Measurements from ENCODE around the gene C8A. TPM values are rescaled to one million over a fixed set of nuclear protein-coding genes. Genes with fewer than 3 reads are reported as not detected.

C8A gene
- total RNA-seq, 2 experiments from 2014 or later = not detected

DNA sequence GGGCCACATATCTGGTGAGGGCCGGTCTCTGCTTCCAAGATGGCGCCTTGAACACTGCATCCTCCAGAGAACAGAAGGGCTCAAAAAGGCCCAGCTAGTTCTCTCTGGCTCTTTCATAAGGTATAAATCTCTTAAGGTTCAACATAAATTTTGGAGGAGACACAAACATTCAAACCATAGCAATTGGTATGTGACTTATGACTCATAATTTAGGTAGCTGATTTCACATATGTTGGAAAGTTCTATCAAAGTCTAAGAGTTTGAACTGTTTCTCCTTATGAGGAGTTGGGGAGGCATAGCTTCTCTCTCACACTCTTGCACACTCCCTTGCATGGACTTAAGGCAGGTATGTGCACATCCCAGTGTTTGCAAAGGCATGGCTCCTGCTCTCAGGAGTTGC lies 30.3 kb upstream of the C8A start:
- Mint-ChIP-seq H3K4me1 (no peaks in the 10 kb centered on the region), H3K27ac (no peak overlapping the region), H3K36me3 (ENCODE audit: low read depth) (no peaks in the 10 kb centered on the region), H3K4me3 (no peak overlapping the region), H3K27me3 (peaks cover 8% of the 10 kb centered on the region), H3K9me3 (ENCODE audit: low read depth) (no peaks in the 10 kb centered on the region)
- ChIA-PET CTCF (no interaction called here), POLR2A (no interaction called here)
- intact Hi-C loops (cut with DNase I, micrococcal nuclease) = loop anchor here in 1 of 2 experiments (10.0 kb wide), 1 partner anchor 1349 kb away; no protein-coding TSS in a partner anchor
- no peak for ATAC-seq
- no peak for DNase-seq

DNA sequence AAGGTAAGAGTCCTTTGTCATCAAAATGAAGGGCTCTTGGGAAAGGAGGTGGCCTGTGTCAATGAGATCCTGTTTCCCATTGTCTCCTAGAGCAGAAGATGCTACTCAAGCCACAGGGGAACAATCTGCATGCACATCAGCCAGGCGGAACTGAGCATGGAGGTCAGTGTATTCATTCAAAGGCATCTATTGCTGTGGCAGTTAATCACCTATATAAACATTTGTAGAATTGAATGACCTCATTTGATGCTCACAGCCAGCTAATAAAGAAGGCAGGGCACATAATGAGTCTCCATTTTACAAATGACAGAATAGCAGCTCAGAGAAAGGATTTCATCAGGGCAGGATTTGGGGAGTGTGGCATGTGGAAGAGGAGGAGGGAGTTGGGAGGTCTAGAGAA lies 29.7 kb upstream of the C8A start:
- ATAC-seq = no peak
- H3K4me3 Mint-ChIP-seq = no peak overlapping the region

DNA sequence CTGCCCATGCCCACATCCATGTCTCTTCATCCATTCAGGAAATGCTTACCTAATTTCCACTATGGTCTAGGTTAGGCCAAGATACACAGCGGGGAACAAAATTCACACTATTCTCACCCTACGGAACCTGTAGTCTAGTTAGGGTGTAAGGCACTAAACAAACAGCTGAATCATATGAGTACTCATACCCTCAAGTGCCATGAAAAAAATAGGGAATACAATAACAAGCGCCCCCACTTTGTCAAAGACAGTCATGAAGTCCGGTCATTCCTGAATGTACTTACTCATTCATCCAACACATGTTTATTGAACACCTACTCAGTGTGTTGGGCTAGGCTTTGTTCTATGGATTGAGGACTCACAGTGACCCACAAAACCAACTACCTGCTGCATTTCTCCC lies 29.2 kb upstream of the C8A start:
- POLR2A ChIA-PET = no interaction called here
- Mint-ChIP-seq H3K27ac (no peak overlapping the region), H3K27me3 (peaks cover 10% of the 10 kb centered on the region), H3K36me3 (ENCODE audit: low read depth) (no peaks in the 10 kb centered on the region), H3K9me3 (ENCODE audit: low read depth) (no peaks in the 10 kb centered on the region), H3K4me3 (no peak overlapping the region), H3K4me1 (no peaks in the 10 kb centered on the region)
- ATAC-seq (no peak), DNase-seq (no peak)
- intact Hi-C loops (cut with DNase I, micrococcal nuclease) = loop anchor here in 1 of 2 experiments (10.0 kb wide), 1 partner anchor 1351 kb away; no protein-coding TSS in a partner anchor
- CTCF ChIA-PET = no interaction called here

More for the DNA sequence above, 29.7 kb upstream of the C8A start:
- POLR2A ChIA-PET = no interaction called here
- DNase-seq = no peak
- Mint-ChIP-seq H3K27ac (no peak overlapping the region), H3K36me3 (ENCODE audit: low read depth) (no peaks in the 10 kb centered on the region), H3K4me1 (no peaks in the 10 kb centered on the region), H3K27me3 (peaks cover 8% of the 10 kb centered on the region), H3K9me3 (ENCODE audit: low read depth) (no peaks in the 10 kb centered on the region)
- CTCF ChIA-PET = no interaction called here
- intact Hi-C loops (cut with DNase I, micrococcal nuclease) = loop anchor here in 1 of 2 experiments (10.0 kb wide), 1 partner anchor 1350 kb away; no protein-coding TSS in a partner anchor

DNA sequence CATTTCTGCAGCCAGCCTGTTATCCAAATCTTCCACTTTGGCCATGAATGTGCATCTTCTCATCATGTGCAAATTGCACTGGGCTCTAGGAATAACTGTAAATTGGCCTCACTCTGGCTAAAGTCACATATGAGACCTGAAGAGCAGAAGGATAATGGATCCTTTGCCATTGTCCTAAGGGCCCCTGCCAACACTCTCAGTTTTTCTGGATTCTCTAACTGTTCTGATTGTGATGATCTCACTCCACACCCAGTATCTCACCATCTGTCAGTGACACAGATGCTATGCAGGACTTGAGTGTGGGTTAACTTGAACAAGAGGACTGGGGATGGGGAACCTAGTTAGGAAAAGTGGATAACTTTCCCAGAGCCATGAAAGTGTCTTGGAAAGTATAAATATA lies 26.9 kb upstream of the C8A start:
- POLR2A ChIA-PET = no interaction called here
- intact Hi-C loops (cut with DNase I, micrococcal nuclease) = loop anchor here in 1 of 2 experiments (10.0 kb wide), 1 partner anchor 1353 kb away; no protein-coding TSS in a partner anchor
- no peaks in the 10 kb centered on the region for H3K36me3 Mint-ChIP-seq (ENCODE audit: low read depth)
- no peak overlapping the region for H3K27ac Mint-ChIP-seq
- H3K27me3 Mint-ChIP-seq = peaks cover 12% of the 10 kb centered on the region
- H3K4me3 Mint-ChIP-seq = no peak overlapping the region
- ATAC-seq (no peak), DNase-seq (no peak)
- CTCF ChIA-PET = interaction anchor here (0.7 kb wide), 2 partner anchors 51 to 1279 kb away, joined by 3 to 4 read pairs; no protein-coding TSS in a partner anchor
- no peaks in the 10 kb centered on the region for H3K9me3 Mint-ChIP-seq (ENCODE audit: low read depth)
- peaks cover 3% of the 10 kb centered on the region for H3K4me1 Mint-ChIP-seq

DNA sequence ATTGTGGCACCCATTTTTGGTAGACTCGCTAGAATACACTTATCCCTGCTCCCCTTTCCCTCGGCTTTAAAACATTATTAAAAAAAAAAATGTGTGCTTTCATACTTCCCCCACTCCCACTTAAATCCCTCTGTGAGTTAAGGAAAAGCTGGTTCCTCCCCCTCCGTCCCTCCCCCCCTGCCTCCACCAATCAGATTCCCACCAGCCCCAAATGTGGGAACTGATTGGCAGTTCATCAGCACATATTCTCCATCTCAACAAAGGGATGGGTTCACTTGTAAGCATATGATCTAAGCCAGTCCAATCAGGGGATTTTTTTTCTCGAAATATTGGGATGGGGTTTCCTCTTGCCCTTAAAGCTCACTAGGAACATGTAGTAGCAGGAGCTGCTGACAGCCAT lies 24.5 kb upstream of the C8A start:
- Mint-ChIP-seq H3K4me1 (peaks cover 3% of the 10 kb centered on the region), H3K4me3 (no peak overlapping the region), H3K27ac (no peak overlapping the region), H3K36me3 (ENCODE audit: low read depth) (no peaks in the 10 kb centered on the region), H3K27me3 (peaks cover 9% of the 10 kb centered on the region), H3K9me3 (ENCODE audit: low read depth) (no peaks in the 10 kb centered on the region)
- intact Hi-C loops (cut with DNase I, micrococcal nuclease) = loop anchor here (5.0 kb wide), 3 partner anchors 137 to 1822 kb away; partner anchors contain the start of gene C8B (in 1 of the 2)
- no peak for DNase-seq
- CTCF ChIA-PET = interaction anchor here (0.8 to 0.9 kb wide), 2 partner anchors 56 to 898 kb away, joined by 3 read pairs; no protein-coding TSS in a partner anchor
- ATAC-seq = no peak
- POLR2A ChIA-PET = no interaction called here

DNA sequence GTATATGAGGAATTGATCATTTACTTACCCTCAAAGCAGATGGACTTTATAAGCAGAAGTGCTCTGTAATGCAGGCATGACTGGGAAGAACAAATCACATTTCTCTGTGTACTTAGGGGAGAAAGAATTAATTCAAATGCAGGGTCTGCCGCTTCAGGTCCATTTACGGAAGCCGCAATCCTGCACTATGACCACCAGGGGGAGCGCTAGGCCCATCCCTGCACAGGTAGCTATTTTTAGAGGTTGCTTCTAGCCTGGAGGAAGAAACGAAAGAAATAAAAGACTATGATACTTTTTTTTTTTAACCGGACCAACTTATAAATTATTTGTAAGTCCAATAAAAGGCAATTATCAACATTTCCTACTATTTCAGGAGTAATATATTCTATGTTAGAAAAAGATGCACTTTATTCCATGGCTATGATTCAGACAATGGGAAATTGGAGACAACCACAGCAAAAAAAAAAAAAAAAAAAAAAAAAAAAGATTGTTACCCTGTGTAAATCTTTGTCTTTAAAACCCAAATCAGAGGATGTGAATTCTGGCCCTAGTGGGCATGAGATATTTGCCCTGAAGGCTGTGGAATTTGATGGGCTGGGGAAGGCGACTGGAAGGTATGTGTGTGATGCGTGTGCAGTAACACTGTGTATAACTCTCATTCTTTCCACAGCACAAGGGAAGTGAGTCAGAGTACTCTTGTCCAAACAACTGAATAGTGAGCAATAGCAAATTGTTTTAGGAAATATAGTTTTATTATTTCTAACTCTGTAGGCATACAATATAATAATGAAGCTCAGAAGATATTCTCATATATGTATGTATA lies 22.5 kb upstream of the C8A start:
- Mint-ChIP-seq H3K36me3 (ENCODE audit: low read depth) (no peaks in the 10 kb centered on the region), H3K9me3 (ENCODE audit: low read depth) (no peaks in the 10 kb centered on the region), H3K4me3 (no peak overlapping the region), H3K4me1 (peaks cover 3% of the 10 kb centered on the region), H3K27ac (no peak overlapping the region), H3K27me3 (peaks cover 6% of the 10 kb centered on the region)
- ChIA-PET POLR2A (interaction anchor here (0.6 to 0.7 kb wide), 2 partner anchors 130 to 261 kb away, joined by 4 read pairs; no protein-coding TSS in a partner anchor), CTCF (interaction anchor here (0.6 to 2.4 kb wide), 5 partner anchors 12 to 1274 kb away, joined by 3 to 7 read pairs (median 4); no protein-coding TSS in a partner anchor)
- DNase-seq = peak; percentile 80
- peak; percentile 60 for ATAC-seq
- intact Hi-C loops (cut with DNase I, micrococcal nuclease) = loop anchor here (1.0 to 5.0 kb wide), 7 partner anchors 135 to 1820 kb away; partner anchors contain the start of genes C8B (in 1 of the 2) and OMA1 (in 1 of the 2)

DNA sequence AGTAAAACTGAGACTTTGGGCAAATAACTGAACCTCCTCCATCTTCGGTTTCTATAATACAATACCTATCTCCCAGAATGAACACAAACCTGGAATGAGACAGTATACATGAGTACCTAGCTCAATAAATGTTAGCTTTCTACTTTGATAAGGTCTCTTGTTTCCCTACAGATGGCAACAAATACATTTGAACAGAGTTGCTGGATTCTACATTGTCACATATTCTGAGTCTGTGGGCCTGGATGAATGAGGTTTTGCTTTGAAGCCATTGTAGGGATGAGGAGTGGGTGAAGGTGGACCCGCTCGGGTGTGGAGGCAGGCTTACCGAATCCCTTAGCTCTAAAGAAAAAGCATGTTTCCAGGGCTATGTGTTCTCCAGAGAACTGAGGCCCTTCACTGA lies 21.5 kb upstream of the C8A start:
- H3K36me3 Mint-ChIP-seq (ENCODE audit: low read depth) = no peaks in the 10 kb centered on the region
- intact Hi-C loops (cut with DNase I, micrococcal nuclease) = loop anchor here (2.0 to 5.0 kb wide), 4 partner anchors 134 to 1819 kb away; partner anchors contain the start of gene C8B (in 1 of the 2)

DNA sequence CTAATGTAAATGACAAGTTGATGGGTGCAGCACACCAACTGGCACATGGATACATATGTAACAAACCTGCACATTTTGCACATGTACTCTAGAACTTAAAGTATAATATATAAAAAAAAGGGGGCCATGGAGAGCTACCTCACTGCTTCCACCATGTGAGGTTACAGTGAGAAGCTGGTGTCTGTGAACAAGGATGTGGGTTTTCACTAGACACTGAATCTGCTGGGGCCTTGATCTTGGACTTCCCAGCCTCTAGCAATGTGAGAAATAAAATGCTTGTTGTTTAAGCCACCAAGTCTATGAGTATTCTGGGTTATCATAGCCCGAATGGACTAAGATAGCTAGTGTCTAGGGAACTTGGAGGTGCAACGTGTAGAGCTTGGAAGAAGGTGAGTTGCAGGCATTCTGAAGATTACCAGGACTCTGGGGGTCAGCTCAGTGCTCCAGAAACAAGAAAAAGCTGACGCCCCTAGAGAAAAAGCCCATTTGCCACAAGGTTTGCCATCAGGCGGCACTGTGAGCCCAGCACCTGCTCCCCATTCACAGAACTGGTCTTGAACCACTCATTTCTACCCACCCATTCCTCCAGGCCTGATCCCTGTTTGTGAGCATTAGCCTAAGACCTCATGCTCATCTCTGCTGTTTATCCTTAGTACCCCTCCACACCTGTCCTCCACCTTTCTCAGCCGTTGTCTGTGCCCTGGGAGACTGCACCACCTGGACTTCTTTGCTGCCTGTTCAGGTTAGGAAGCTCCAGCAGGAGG lies 20.3 kb upstream of the C8A start:
- H3K27me3 Mint-ChIP-seq = peaks cover 6% of the 10 kb centered on the region
- DNase-seq (no peak), ATAC-seq (no peak)
- no peak overlapping the region for H3K4me3 Mint-ChIP-seq
- POLR2A ChIA-PET = no interaction called here
- CTCF ChIA-PET = interaction anchor here (0.6 to 0.7 kb wide), 2 partner anchors 8 to 171 kb away, joined by 3 read pairs; no protein-coding TSS in a partner anchor
- H3K27ac Mint-ChIP-seq = no peak overlapping the region
- H3K4me1 Mint-ChIP-seq = peaks cover 3% of the 10 kb centered on the region
- H3K9me3 Mint-ChIP-seq (ENCODE audit: low read depth) = no peaks in the 10 kb centered on the region
- intact Hi-C loops (cut with DNase I, micrococcal nuclease) = loop anchor here (5.0 kb wide), 3 partner anchors 133 to 1818 kb away; partner anchors contain the start of gene C8B (in 1 of the 2)
- no peaks in the 10 kb centered on the region for H3K36me3 Mint-ChIP-seq (ENCODE audit: low read depth)

More for the DNA sequence above, 21.5 kb upstream of the C8A start:
- Mint-ChIP-seq H3K9me3 (ENCODE audit: low read depth) (no peaks in the 10 kb centered on the region), H3K4me1 (peaks cover 3% of the 10 kb centered on the region), H3K27ac (no peak overlapping the region), H3K4me3 (no peak overlapping the region), H3K27me3 (peaks cover 6% of the 10 kb centered on the region)
- DNase-seq = no peak
- ChIA-PET CTCF (interaction anchor here (0.6 to 2.4 kb wide), 4 partner anchors 12 to 1577 kb away, joined by 3 to 7 read pairs (median 3); no protein-coding TSS in a partner anchor), POLR2A (no interaction called here)
- ATAC-seq = no peak

DNA sequence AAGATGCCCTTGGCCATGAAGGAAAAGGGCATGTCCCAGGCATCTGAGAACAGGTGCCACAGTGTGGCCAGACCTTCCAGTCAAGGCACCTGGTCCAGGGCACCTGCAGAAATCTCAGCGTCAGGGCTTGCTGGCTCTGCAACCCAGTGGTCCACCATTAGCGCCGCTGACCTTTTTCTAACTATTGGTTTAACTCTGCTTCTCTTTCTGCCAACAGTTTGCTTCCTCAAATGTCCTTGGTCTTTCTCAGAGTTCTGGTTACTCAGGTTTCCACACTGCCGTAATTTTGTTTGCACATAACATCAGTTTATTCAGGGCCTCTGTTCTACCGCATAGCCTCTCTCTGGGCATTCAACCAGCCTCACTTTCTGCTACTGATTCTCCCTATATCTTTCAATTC lies 18.9 kb upstream of the C8A start:
- H3K27ac Mint-ChIP-seq = no peak overlapping the region
- no peak for DNase-seq
- H3K9me3 Mint-ChIP-seq (ENCODE audit: low read depth) = no peaks in the 10 kb centered on the region
- H3K36me3 Mint-ChIP-seq (ENCODE audit: low read depth) = no peaks in the 10 kb centered on the region
- no peak for ATAC-seq
- no peak overlapping the region for H3K4me3 Mint-ChIP-seq
- POLR2A ChIA-PET = no interaction called here
- H3K4me1 Mint-ChIP-seq = peaks cover 3% of the 10 kb centered on the region
- peaks cover 6% of the 10 kb centered on the region for H3K27me3 Mint-ChIP-seq
- CTCF ChIA-PET = no interaction called here
- intact Hi-C loops (cut with DNase I, micrococcal nuclease) = no loop called here

DNA sequence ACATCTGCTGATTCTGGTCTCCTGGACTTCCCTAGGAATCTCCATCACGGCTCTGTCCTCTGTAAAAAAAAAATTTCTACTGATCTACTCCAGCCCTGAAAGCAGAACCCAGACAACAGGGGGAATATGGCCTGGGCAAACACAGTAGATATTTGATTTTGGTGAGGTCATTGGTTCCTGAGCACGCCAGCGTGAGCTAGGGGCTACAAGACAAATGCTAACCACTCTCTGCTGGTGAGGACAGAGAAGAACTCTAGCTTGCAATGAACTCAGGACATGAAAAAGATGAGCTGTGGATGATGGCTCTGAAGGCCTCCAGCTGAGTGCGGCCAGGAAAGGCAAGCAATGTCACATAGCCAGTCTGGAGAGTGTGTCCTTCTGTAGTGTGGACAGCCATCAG lies 18.2 kb upstream of the C8A start:
- H3K36me3 Mint-ChIP-seq (ENCODE audit: low read depth) = no peaks in the 10 kb centered on the region
- intact Hi-C loops (cut with DNase I, micrococcal nuclease) = no loop called here
- H3K27me3 Mint-ChIP-seq = peaks cover 3% of the 10 kb centered on the region
- no peaks in the 10 kb centered on the region for H3K9me3 Mint-ChIP-seq (ENCODE audit: low read depth)
- DNase-seq (no peak), ATAC-seq (no peak)
- ChIA-PET CTCF (interaction anchor here (0.6 to 1.0 kb wide), 3 partner anchors 27 to 643 kb away, joined by 3 read pairs; no protein-coding TSS in a partner anchor), POLR2A (no interaction called here)
- H3K4me3 Mint-ChIP-seq = no peak overlapping the region
- peaks cover 3% of the 10 kb centered on the region for H3K4me1 Mint-ChIP-seq
- H3K27ac Mint-ChIP-seq = no peak overlapping the region

DNA sequence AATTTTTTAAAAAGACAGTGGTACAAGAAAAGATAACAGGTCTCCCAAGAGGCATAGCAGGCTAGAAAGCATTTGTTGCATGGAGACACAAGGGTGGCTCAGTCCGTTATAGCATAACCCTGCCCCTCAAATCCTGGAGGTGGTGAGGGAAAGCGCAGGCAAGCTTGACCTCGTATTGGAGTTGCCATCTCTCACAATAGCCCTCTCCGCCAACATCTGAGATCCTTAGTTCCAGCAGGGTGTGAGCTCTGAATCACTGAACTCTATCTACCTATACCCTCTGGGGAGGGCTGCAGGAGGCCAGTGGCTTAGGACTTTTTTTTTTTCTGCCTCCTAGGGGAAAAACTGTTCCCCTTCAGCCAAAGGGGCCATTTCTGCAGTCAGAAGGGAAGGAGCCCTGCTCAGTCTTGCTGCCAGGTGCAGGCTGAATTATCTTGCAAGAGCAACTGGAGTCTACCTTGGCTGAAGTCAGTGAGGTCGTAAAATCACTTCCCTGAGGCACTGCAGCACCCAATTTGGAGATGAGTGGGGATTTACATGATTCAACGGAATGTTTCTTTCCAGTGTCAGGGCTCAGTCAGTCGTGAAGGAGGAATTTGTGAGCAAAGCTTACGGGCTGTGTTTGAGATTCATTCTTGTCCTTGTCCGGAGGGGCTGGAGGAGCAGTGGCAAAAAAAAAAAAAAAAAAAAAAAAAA lies 17.2 kb upstream of the C8A start:
- intact Hi-C loops (cut with DNase I, micrococcal nuclease) = no loop called here
- H3K4me3 Mint-ChIP-seq = no peak overlapping the region
- DNase-seq (no peak), ATAC-seq (no peak)
- H3K36me3 Mint-ChIP-seq (ENCODE audit: low read depth) = no peaks in the 10 kb centered on the region
- CTCF ChIA-PET = interaction anchor here (0.6 to 1.0 kb wide), 3 partner anchors 28 to 642 kb away, joined by 3 read pairs; no protein-coding TSS in a partner anchor
- POLR2A ChIA-PET = no interaction called here
- H3K27ac Mint-ChIP-seq = no peak overlapping the region
- H3K27me3 Mint-ChIP-seq = peaks cover 5% of the 10 kb centered on the region
- no peaks in the 10 kb centered on the region for H3K9me3 Mint-ChIP-seq (ENCODE audit: low read depth)
- peaks cover under 1% of the 10 kb centered on the region for H3K4me1 Mint-ChIP-seq

Data from activated CD4-positive, alpha-beta T cell treated with anti-CD3 and anti-CD28 coated beads for 36 hours (primary cell).